Mononuclear cell (primary cell): ENCODE data around the gene MAD1L1. TPM values are rescaled to one million over a fixed set of nuclear protein-coding genes. Genes with fewer than 3 reads are reported as not detected.

Experiments used
- H3K27me3 ChIP-seq: 2 replicates; pipeline ENCODE4 v1.6.0; 2011; ENCODE audit warnings: low read length, control low read depth; ENCODE audit not compliant: insufficient read depth
- H3K4me1 ChIP-seq: 2 replicates; pipeline ENCODE4 v1.5.1; 2011; ENCODE audit warnings: mild to moderate bottlenecking, low read length, control low read depth; ENCODE audit not compliant: insufficient read depth
- H3K4me3 ChIP-seq: 2 replicates; pipeline ENCODE4 v1.5.1; 2011; ENCODE audit warnings: mild to moderate bottlenecking, low read length, moderate library complexity
- H3K9me3 ChIP-seq: 2 replicates; pipeline ENCODE4 v1.5.1; 2011; ENCODE audit warnings: low read depth, mild to moderate bottlenecking, control low read depth, low read length
- total RNA-seq: library from RNA; depleted of rRNA; stranded (reverse); fragments of >200 nt; gene quantifications from one replicate; pipeline ENCODE4 v1.2.3, GENCODE V29; 2012

MAD1L1 gene
- total RNA-seq, 1 donor = 74.2 TPM

DNA sequence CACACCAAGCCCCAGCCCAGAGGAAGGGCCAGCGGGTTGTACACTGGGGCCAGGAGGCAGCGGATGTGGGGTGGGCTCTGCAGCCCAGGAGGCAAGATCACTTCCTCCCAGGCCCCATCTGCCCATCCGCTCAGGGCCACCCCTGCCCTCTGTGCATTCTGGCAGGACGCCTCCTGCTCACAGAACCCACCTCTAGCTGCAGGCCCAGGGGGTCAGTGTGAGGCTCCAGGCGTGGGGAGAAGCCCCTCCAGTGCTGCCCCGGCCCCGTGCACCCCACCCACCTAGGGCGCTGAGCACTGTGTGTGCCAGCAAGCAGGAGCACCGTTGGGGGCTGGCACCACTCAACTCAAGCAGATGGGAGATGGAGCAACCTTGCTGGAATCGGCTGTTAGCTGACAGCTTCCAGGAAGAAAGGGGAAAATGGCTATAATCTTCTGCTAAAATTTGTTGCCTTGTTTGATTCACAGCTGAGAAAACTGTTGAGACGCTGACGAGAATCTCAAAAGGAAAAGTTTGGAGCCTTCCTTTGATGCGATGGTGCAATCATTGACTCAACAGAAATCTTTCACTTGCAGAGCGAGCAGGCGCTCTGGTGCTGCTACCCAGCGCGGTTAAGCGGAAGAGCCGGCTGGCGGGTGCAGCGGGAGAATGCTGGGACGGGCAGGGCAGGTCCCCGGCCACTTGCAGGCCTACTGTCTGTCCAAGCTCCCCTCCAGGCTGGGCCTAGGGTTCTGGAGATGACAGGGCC, 286.5 kb downstream of the MAD1L1 start:
- H3K27me3 ChIP-seq = no peaks in the 10 kb centered on the region
- H3K9me3 ChIP-seq = no peaks in the 10 kb centered on the region
- H3K4me3 ChIP-seq = no peak overlapping the region
- peaks cover 60% of the 10 kb centered on the region for H3K4me1 ChIP-seq

- no peak overlapping the region for H3K4me3 ChIP-seq
- no peaks in the 10 kb centered on the region for H3K9me3 ChIP-seq
- no peaks in the 10 kb centered on the region for H3K27me3 ChIP-seq
- H3K4me1 ChIP-seq = peaks cover 60% of the 10 kb centered on the region
Observed at GRCh38 chr7:1945558-1945957, 287.2 kb downstream of the MAD1L1 start.

GRCh38 chr7:1944619-1945210, 288.0 kb downstream of the MAD1L1 start:
- H3K4me1 ChIP-seq = peaks cover 63% of the 10 kb centered on the region
- H3K27me3 ChIP-seq = no peaks in the 10 kb centered on the region
- no peak overlapping the region for H3K4me3 ChIP-seq
- H3K9me3 ChIP-seq = no peaks in the 10 kb centered on the region

DNA sequence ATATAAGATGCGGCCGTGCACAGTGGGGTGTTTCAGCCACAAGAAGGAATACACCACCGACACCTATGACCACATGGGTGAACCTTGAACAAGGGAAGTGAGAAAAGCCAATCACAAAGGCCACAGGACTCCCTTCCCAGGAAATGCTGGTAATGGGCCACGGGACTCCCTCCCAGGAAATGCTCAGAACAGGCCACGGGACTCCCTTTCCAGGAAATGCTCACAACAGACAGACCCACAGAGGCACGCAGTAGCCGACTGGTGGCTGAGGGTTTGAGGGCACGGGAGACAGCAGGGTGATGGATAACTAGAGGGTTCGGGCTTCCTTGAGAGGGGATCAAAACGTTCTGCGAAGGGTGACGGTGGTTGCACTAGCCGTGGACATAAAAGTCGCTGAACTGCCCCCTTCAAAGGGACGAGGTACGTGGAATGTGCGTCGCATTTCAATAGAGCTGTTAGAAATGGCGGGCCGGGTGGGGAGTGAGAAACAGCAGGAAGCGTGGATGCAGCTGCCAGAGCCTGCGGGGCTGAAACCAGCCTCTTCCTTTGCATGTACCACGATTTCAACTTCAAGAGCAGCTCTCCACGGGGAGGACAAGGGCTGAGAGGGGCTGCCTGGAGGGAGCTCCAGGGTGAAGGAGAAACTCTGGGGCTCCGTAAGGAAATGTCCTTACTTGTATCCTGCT, 288.7 kb downstream of the MAD1L1 start:
- H3K4me1 ChIP-seq = peaks cover 65% of the 10 kb centered on the region
- H3K4me3 ChIP-seq = no peak overlapping the region
- H3K9me3 ChIP-seq = no peaks in the 10 kb centered on the region
- no peaks in the 10 kb centered on the region for H3K27me3 ChIP-seq

DNA sequence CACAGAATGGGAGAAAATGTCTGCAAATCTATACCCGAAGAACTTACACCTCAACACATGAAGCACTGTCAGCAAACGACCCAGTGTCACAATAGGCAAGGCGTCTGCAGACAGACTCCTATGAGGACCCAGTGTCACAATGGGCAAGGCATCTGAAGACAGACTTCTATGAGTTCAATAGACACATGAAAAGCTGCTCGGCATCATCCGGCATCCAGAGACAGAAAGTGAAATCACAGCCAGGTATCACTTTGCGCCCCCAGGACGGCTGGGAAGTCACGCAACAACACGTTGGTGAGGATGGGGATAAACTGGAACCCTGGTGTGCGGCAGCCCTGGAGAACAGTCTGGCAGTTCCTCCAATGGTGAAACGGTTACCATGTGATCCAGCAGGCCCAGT, 289.4 kb downstream of the MAD1L1 start:
- Histone ChIP-seq H3K9me3 (no peaks in the 10 kb centered on the region), H3K4me3 (no peak overlapping the region), H3K4me1 (peaks cover 70% of the 10 kb centered on the region)

DNA sequence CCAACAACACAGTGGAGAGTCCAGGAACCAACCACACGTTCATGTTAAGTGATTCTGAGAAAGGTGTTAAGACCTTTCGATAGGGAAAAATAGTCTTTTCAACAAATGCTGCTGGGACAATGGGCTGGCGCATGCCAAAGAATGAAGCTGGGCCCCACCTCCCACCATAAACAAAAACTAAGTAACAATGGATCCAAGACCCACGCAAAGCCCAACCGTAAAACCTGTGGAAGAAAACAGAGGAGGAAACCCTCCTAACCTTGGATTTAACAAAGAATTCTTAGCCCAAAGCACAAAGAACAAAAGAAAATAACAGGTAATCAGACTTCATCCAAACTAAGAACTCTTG, 289.8 kb downstream of the MAD1L1 start:
- Histone ChIP-seq H3K4me1 (peaks cover 74% of the 10 kb centered on the region), H3K9me3 (no peaks in the 10 kb centered on the region)

More for the DNA sequence above, 289.4 kb downstream of the MAD1L1 start:
- no peaks in the 10 kb centered on the region for H3K27me3 ChIP-seq

GRCh38 chr7:1942243-1942940, 290.4 kb downstream of the MAD1L1 start:
- peaks cover 74% of the 10 kb centered on the region for H3K4me1 ChIP-seq

More for the DNA sequence above, 289.8 kb downstream of the MAD1L1 start:
- Histone ChIP-seq H3K4me3 (no peak overlapping the region), H3K27me3 (no peaks in the 10 kb centered on the region)

DNA sequence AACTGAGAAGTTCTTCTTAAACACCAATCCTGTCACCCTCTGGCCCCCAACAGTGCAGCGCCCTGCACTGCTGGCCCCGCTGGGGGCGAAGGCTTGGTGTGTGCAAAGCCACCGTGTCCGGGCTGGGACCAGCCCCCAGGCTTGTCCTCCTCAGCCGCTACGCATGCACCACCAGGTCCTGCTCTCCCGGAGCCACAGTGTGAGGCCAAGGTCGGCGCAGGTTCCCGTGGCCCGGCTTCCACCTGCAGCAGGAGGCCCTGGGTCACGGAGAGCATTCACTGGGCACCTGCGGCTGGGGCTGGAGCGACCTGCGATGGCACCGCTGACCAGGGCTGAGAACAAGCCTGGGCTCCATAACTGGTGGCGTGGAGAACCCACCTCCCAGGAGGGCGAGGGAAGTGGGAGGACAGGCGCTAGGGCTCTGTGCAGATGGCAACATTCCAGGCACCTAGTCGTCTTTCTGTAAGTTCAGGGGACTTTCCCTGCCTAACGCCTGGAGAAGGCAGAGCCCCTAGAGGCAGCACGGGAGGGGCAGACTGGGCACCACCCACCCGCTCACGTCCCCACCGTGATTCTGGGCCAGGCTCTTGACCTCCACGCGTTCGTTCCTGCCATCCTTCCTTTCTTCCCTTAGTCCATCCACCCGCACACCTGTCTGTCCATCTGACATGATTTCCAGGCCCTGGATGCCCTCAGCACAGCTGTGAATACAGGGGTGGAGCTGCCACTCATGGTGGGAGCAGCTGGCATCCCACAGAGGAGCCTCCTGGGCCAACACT, 291.1 kb downstream of the MAD1L1 start:
- Histone ChIP-seq H3K4me1 (peaks cover 70% of the 10 kb centered on the region), H3K27me3 (no peaks in the 10 kb centered on the region), H3K9me3 (no peaks in the 10 kb centered on the region), H3K4me3 (no peak overlapping the region)

More at GRCh38 chr7:1942243-1942940, 290.4 kb downstream of the MAD1L1 start:
- Histone ChIP-seq H3K4me3 (no peak overlapping the region), H3K9me3 (no peaks in the 10 kb centered on the region), H3K27me3 (no peaks in the 10 kb centered on the region)

DNA sequence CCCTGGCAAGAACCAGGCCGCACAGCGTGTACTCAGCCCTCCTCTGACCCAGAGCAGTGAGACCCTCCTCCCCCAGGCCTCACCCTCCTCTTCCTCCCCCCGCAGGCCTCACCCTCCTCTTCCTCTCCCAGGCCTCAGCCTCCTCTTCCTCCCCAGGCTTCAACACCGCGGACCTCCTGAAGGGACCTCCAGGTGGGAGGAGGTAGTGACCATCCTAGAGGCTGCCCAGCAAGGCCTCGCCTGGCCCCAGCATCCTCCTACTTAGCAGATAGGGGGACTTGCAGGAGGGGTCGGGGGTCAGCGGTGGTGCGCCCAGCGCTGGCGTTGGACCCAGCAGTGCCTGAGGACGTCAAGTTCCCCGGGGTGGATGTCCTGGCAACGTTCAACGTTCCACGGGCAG, 291.9 kb downstream of the MAD1L1 start:
- Histone ChIP-seq H3K9me3 (no peaks in the 10 kb centered on the region), H3K4me3 (no peak overlapping the region), H3K27me3 (no peaks in the 10 kb centered on the region), H3K4me1 (peaks cover 70% of the 10 kb centered on the region)

DNA sequence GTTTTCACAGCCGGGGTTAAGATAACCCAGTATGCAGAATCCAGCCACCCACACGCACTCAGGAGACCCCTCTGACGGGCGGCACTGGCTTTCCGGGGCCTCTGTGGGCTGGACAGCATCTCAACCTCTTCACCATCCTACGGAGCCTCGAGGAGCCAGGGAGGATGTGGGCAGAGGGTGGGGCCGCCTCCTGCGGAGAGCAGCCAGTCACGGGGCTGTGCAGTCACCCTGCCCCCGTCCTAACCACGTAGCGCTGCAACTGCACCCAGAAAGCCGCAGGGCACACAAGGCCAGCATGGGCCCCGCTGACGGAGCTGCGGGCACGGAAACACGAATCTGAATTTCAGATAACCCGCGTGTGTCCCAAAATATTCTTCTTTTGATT, 292.4 kb downstream of the MAD1L1 start:
- no peaks in the 10 kb centered on the region for H3K9me3 ChIP-seq
- no peaks in the 10 kb centered on the region for H3K27me3 ChIP-seq
- H3K4me1 ChIP-seq = peaks cover 70% of the 10 kb centered on the region
- peak overlapping the region; percentile 58 for H3K4me3 ChIP-seq

- H3K4me1 ChIP-seq = peaks cover 68% of the 10 kb centered on the region
- peak overlapping the region; percentile 58 for H3K4me3 ChIP-seq
- H3K9me3 ChIP-seq = no peaks in the 10 kb centered on the region
- no peaks in the 10 kb centered on the region for H3K27me3 ChIP-seq
Observed at GRCh38 chr7:1939434-1940401, 293.0 kb downstream of the MAD1L1 start.

DNA sequence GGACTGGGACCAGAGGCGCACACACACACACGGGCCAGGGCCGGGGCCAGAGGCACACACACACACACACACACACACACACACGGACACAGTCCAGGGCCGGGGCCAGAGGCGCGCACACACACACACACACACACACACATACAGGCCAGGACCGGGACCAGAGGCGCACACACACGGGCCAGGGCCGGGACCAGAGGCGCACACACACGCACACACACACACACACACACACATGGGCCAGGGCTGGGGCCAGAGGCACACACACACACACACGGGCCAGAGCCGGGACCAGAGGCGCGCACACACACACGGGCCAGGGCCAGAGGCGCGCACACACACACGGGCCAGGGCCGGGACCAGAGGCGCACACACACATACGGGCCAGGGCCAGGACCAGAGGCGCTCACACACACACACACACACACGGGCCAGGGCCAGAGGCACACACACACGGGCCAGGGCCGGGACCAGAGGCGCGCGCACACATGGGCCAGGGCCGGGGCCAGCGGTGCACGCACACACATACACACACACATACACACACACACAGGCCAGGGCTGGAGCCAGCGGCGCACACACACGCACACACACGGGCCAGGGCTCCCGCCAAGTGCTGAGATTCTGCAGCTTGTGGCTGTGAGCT, 293.8 kb downstream of the MAD1L1 start:
- H3K9me3 ChIP-seq = no peaks in the 10 kb centered on the region
- peaks cover 60% of the 10 kb centered on the region for H3K4me1 ChIP-seq
- peak overlapping the region; percentile 58 for H3K4me3 ChIP-seq
- no peaks in the 10 kb centered on the region for H3K27me3 ChIP-seq

GRCh38 chr7:1937252-1937605, 295.5 kb downstream of the MAD1L1 start:
- H3K27me3 ChIP-seq = no peaks in the 10 kb centered on the region
- no peaks in the 10 kb centered on the region for H3K9me3 ChIP-seq
- H3K4me3 ChIP-seq = no peak overlapping the region
- peaks cover 43% of the 10 kb centered on the region for H3K4me1 ChIP-seq
